Large intestine (tissue), 3 donors: ENCODE data around the gene MTF1. TPM values are rescaled to one million over a fixed set of nuclear protein-coding genes. Genes with fewer than 3 reads are reported as not detected.

Experiments used
- DNase-seq, 2 donors: peaks; one replicate each; pipeline versions ENCODE4 v3.0.0 to v3.0.0-alpha.2; 2013
- H3K27ac ChIP-seq: one replicate; pipeline ENCODE4 v1.5.1; 2013; ENCODE audit warnings: low read length
- H3K27me3 ChIP-seq: 2 replicates; pipeline ENCODE4 v1.6.1; 2013; ENCODE audit warnings: low read length; ENCODE audit not compliant: control insufficient read depth, insufficient read depth
- H3K36me3 ChIP-seq: 2 replicates; pipeline ENCODE4 v1.6.1; 2013; ENCODE audit warnings: low read length; ENCODE audit not compliant: control insufficient read depth, insufficient read depth
- H3K4me1 ChIP-seq: one replicate; pipeline ENCODE4 v1.6.1; 2013; ENCODE audit warnings: low read length; ENCODE audit not compliant: control insufficient read depth, insufficient read depth
- H3K4me3 ChIP-seq: one replicate; pipeline ENCODE4 v1.5.1; 2013; ENCODE audit warnings: low read length
- H3K9me3 ChIP-seq: one replicate; pipeline ENCODE4 v1.6.1; 2013; ENCODE audit warnings: mild to moderate bottlenecking, low read depth, low read length, moderate library complexity; ENCODE audit not compliant: control insufficient read depth
- WGBS: methylation state at CpG from one replicate; pipeline ENCODE4 v1.1.5; 2013; ENCODE audit warnings: low lambda C conversion rate; ENCODE audit not compliant: insufficient coverage; 5-methylcytosine and 5-hydroxymethylcytosine counted together
- polyA plus RNA-seq: library from polyadenylated mRNA; unstranded; fragments of 120-200 nt; gene quantifications from one replicate; pipeline ENCODE4 v1.2.1, GENCODE V29; 2013

Gene MTF1
- polyA plus RNA-seq, 1 donor: 6.0 TPM

DNA sequence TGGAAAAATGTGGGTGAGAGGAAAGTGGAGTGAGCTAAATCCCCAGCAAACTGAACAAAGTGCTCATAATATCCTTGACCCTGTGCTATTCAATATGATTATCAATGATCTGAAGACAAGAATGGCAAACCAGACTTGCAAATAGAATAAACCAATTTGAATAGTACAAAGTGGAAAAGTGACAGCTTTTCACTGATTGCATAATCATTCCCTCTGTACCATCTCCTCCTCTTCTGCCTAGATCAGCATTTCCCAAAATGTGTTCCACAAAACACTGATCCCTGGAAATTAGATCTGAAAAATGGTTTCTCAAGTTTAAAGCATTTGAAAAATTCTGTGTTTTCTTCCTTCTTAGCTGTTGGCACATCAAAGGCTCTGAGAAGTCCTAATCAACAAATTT is 8.1 kb downstream of the MTF1 start:
- Histone ChIP-seq H3K36me3 (peaks cover 20% of the 10 kb centered on the region), H3K9me3 (no peaks in the 10 kb centered on the region), H3K4me3 (no peak overlapping the region), H3K4me1 (peaks cover 5% of the 10 kb centered on the region), H3K27me3 (no peaks in the 10 kb centered on the region), H3K27ac (no peak overlapping the region)
- no peak for DNase-seq

DNA sequence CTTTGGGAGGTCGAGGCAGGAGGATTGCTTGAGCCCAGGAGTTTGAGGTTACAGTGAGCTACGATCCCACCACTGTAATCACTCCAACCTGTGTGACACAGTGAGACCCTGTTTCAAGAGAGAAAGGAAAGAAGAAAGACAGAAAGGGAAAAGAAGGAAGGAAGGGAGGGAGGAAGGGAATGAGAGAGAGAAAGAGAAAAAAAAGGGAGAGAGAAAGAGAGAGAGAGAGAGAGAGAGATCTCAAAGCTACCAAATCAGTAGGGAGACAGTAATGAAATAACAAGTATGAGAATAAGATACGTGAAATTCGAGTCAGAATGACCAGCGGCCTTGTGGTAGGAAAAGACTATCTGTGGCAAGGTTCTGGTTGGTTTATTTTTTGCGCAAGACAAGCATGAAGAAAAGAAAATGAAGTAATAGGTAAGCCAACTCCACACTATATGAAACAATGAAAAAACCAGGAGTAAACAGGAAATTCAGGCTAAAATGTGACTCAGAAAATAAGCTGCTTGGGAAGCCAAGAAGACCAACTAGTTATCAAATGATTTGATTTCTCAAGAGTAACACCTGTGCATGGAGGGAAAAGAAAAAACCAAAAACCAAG is 8.9 kb downstream of the MTF1 start:
- Histone ChIP-seq H3K4me3 (no peak overlapping the region), H3K27ac (no peak overlapping the region)
- WGBS: 100% methylated on average over 4 of the region's 6 CpGs

DNA sequence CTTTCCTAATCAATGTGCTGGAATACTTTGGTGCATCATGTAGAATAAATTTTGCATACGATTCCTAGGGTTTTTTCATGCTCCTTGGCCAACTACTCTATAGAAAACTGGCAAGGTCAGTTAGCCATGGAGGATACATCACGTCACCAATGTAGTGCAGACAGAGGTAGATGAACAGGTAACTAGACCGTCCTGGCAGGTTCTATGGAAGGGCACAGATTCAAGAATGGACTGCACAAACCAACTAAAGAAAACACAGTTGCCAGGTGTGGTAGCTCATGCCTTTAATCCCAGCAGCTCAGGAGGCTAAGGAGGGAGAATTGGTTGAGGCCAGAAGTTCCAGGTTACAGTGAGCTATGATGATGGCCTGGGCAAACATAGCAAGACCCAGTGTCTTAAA is 9.9 kb downstream of the MTF1 start:
- Histone ChIP-seq H3K4me3 (no peak overlapping the region), H3K9me3 (no peaks in the 10 kb centered on the region), H3K27me3 (no peaks in the 10 kb centered on the region), H3K27ac (no peak overlapping the region), H3K4me1 (peaks cover 5% of the 10 kb centered on the region), H3K36me3 (peaks cover 19% of the 10 kb centered on the region)
- WGBS: 100% methylated on average over 1 of the region's 3 CpGs
- DNase-seq: no peak

More for the DNA sequence above, 8.9 kb downstream of the MTF1 start:
- H3K36me3 ChIP-seq: peaks cover 20% of the 10 kb centered on the region
- no peaks in the 10 kb centered on the region for H3K9me3 ChIP-seq
- no peaks in the 10 kb centered on the region for H3K27me3 ChIP-seq
- DNase-seq: no peak
- H3K4me1 ChIP-seq: peaks cover 5% of the 10 kb centered on the region

DNA sequence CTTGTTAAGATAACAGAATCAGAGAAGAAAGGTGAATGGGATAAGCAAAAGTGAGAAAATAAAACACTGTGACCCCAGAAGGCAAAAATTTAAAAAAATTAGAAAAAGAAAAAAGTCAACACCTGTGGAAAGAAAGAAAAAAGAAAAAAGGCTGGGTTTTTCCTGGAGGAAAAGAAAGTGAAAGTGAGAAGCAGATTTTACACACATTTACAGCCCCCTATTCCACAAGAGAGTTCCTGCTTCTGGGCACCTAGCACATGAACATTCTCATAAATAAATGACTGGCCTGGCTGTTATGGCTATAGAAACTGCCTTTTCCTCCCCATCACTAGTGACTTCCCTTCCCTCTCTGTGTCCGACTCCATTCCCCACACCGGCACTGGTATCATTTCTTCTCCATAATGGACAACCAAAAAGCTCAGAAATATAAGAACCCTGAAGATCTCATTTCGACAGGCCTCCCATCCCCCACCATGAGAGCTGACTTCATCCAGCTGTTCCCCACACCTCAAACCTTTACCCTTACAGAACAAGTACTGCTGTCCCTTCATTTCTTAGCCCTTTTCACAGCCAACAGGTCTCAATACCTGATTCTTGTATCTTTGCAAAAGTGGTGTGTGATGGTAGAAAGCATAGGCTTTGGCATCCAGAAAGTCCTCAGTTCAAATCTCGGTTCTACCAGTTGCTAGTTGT is 12.6 kb downstream of the MTF1 start:
- peaks cover 5% of the 10 kb centered on the region for H3K4me1 ChIP-seq
- H3K9me3 ChIP-seq: no peaks in the 10 kb centered on the region
- peaks cover 13% of the 10 kb centered on the region for H3K36me3 ChIP-seq
- H3K27ac ChIP-seq: no peak overlapping the region
- no peak overlapping the region for H3K4me3 ChIP-seq
- peak in 1 of 2 donors; percentile 46 for DNase-seq
- H3K27me3 ChIP-seq: no peaks in the 10 kb centered on the region
- WGBS: no CpG with 5 or more reads among the region's 4 CpGs

DNA sequence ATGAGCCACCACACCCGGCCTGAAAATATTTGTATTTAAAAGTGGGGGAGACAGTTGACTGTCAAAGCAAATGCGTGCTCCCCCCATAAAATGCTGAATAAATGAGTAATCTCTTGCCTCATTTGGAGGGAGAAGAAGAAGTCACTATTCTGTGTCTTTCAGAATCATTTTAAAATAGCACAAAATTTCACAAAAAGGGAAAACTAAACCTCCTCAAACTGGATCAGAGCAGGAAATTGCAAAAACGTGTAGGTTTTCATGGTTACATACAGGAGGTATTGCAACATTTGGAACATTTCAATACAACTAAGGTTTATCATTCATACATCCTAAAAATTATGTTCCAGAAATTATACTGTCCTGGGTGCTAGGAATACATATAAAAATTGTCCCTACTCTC is 13.6 kb downstream of the MTF1 start:
- H3K4me1 ChIP-seq: peaks cover 5% of the 10 kb centered on the region
- no peak for DNase-seq
- H3K9me3 ChIP-seq: no peaks in the 10 kb centered on the region
- H3K27me3 ChIP-seq: no peaks in the 10 kb centered on the region
- no CpG with 5 or more reads among the region's 3 CpGs for WGBS
- peaks cover 17% of the 10 kb centered on the region for H3K36me3 ChIP-seq
- H3K27ac ChIP-seq: no peak overlapping the region
- H3K4me3 ChIP-seq: no peak overlapping the region

DNA sequence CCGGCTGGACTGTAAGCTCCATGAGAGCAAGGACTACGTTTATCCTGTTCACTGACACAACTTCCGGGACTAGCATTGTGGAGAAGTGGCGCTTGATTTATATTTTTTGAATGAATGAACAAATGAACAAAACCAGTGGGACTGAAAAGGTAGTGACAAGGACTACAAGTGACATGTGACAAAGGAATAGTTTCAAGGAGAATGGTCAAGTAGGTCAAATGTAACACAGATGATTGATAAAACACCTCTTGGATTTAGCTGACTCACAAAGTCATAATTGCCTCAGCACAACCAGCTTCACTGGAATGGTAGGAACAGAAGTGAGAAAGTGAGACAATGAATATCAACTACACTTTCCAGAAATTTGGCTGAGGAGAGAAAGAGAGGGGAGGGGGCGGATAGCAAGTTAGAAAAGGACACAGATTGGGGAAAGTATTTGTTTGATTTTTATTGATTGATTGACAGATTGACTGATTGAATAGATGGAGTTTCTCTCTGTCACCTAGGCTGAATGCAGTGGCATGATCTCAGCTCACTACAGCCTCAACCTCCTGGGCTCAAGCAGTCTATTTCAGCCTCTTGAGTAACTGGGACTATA is 14.2 kb downstream of the MTF1 start:
- H3K4me1 ChIP-seq: peaks cover 5% of the 10 kb centered on the region
- peaks cover 20% of the 10 kb centered on the region for H3K36me3 ChIP-seq
- DNase-seq: no peak
- H3K27me3 ChIP-seq: no peaks in the 10 kb centered on the region
- H3K4me3 ChIP-seq: no peak overlapping the region
- WGBS: no CpG with 5 or more reads among the region's 5 CpGs
- no peak overlapping the region for H3K27ac ChIP-seq
- no peaks in the 10 kb centered on the region for H3K9me3 ChIP-seq

DNA sequence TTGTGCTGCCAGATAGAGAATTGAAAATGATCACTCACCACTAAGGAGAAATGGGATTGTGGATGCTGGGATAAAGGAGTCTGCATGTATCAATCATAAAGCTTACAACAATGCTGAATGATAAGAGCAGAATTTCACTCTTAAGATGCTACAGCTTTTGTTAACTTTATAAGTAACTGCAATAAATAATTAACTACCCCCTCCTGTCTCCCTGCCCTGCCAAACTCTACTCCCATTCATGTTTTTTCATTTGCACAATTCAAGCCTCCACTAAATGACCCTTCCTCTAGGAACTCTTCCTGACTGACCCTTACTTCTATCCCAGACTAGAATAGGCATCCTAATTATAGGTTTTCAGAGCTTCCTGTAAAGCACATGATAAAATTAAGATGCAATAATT is 14.9 kb downstream of the MTF1 start:
- peaks cover 22% of the 10 kb centered on the region for H3K36me3 ChIP-seq
- H3K27ac ChIP-seq: no peak overlapping the region
- no peak for DNase-seq
- H3K27me3 ChIP-seq: no peaks in the 10 kb centered on the region
- H3K4me1 ChIP-seq: peaks cover 5% of the 10 kb centered on the region
- H3K4me3 ChIP-seq: no peak overlapping the region
- H3K9me3 ChIP-seq: no peaks in the 10 kb centered on the region

DNA sequence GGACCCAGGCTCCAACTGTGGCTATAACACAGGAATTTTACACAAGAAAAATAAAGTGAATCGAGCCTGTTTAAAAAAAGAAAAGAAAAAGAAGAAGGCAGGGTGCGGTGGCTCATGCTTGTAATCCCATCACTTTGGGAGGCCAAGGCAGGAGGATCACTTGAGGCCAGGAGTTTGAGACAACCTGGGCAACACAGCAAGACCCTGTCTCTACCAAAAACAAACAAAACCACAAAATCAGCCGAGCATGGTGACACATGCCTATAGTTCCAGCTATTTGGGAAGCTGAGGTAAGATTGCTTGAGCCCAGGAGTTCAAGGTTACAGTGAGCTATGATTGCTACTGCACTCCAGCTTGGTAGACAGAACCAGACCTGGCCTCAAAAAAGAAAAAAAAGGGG is 17.7 kb downstream of the MTF1 start:
- WGBS: 83% methylated on average over 1 of the region's 3 CpGs
- no peak overlapping the region for H3K27ac ChIP-seq
- no peak overlapping the region for H3K4me3 ChIP-seq
- no peaks in the 10 kb centered on the region for H3K9me3 ChIP-seq
- H3K27me3 ChIP-seq: no peaks in the 10 kb centered on the region
- H3K4me1 ChIP-seq: no peaks in the 10 kb centered on the region
- H3K36me3 ChIP-seq: peaks cover 39% of the 10 kb centered on the region
- DNase-seq: no peak

DNA sequence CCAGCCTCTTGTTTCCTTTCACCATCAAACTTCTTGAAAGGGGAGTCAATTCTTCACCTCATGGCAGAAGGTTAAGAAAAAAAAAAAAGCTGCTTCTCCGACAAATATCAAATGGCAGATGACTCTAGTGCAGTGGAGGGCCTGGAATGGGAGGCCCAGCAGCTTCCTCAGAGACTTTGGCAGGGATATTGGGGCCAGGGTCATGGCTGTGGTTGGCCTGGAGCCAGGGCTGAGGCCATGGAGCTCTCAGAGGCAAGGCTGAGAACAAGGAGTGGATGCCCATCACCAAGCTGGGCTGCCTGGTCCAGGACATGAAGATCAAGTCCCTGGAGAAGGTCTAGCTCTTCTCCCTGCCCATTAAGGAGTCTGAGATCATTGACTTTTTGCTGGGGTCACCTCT is 18.7 kb downstream of the MTF1 start:
- peaks cover 42% of the 10 kb centered on the region for H3K36me3 ChIP-seq
- no peak overlapping the region for H3K4me3 ChIP-seq
- no CpG with 5 or more reads among the region's 1 CpG for WGBS
- no peak overlapping the region for H3K27ac ChIP-seq
- H3K27me3 ChIP-seq: no peaks in the 10 kb centered on the region
- no peaks in the 10 kb centered on the region for H3K9me3 ChIP-seq
- H3K4me1 ChIP-seq: no peaks in the 10 kb centered on the region
- no peak for DNase-seq

DNA sequence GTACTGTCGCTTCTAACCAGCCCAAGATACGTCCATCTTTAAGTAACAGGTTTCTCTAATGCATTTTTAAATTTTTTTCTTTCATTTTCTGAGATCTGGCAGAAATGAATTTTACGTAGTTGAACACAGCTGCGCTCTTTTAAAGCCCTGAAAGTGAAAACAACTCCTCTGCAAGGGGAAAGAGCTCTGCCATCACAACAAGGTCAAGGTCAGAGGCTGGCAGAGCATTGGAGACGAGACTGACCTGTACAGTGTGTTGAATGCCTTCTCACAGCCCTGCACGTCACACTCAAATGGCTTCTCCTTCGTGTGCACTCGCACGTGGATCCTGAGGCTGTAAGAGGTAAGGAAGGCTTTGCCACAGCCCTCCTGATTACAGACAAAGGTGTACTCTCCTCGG is 19.7 kb downstream of the MTF1 start:
- no peaks in the 10 kb centered on the region for H3K9me3 ChIP-seq
- H3K4me1 ChIP-seq: no peaks in the 10 kb centered on the region
- H3K27me3 ChIP-seq: no peaks in the 10 kb centered on the region
- H3K36me3 ChIP-seq: peaks cover 48% of the 10 kb centered on the region
- 94% methylated on average over 2 of the region's 10 CpGs for WGBS
- H3K27ac ChIP-seq: no peak overlapping the region
- no peak overlapping the region for H3K4me3 ChIP-seq
- no peak for DNase-seq

DNA sequence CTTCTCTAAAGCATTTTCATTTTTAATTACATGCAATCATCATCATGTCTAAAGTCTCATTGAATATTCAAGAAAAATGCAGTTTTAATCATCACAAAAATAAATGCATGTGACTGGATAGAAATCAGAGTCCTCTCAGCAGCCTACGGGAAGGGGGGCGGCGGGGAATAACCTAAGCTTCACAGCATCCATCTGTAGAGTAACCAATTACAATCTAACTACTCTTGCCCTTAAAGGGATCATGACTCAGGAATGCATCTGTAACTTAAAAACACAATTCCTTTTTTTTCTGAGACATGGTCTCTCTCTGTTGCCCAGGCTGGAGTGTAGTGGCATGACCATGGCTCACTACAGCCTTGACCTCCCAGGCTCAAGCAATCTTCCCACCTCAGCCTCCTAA is 22.6 kb downstream of the MTF1 start:
- no peak for DNase-seq
- Histone ChIP-seq H3K9me3 (no peaks in the 10 kb centered on the region), H3K27me3 (no peaks in the 10 kb centered on the region), H3K27ac (no peak overlapping the region), H3K4me3 (no peak overlapping the region), H3K4me1 (no peaks in the 10 kb centered on the region), H3K36me3 (peaks cover 67% of the 10 kb centered on the region)
- WGBS: no CpG with 5 or more reads among the region's 3 CpGs
